ENCODE results near the gene EGFR.

DNA sequence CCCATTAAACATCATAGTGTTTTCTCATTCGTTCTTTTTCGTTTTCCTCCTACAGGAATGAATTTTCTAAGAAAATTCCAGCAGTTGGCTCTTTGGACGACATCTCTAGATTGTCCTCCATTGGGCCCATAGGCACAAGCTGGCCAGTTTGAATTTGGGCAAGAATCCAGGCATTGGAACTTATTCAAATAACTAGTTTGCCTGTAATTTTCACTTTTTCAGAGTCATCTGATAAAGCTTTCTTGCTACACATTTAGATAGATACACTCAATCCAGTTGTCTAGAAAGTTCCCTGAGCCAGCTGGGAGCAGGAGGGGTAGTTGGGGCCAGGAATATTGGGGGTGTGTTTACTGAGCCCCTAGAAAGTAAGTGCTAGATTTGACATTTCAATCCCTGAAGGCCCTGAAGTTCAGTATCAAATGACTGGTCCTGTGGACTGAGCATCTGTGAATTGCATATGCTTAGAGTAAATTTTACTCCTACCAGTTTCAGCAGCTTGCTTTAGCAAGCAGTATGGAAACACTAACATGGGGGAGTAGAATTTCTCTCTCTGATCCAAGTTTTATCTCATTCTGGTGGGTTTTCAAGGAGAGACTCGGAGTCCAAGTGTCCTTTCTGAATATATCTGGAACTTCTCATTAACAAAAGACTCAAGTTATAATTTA, 5.2 kb downstream of the EGFR start:
- TF ChIP-seq, protein P1, sequence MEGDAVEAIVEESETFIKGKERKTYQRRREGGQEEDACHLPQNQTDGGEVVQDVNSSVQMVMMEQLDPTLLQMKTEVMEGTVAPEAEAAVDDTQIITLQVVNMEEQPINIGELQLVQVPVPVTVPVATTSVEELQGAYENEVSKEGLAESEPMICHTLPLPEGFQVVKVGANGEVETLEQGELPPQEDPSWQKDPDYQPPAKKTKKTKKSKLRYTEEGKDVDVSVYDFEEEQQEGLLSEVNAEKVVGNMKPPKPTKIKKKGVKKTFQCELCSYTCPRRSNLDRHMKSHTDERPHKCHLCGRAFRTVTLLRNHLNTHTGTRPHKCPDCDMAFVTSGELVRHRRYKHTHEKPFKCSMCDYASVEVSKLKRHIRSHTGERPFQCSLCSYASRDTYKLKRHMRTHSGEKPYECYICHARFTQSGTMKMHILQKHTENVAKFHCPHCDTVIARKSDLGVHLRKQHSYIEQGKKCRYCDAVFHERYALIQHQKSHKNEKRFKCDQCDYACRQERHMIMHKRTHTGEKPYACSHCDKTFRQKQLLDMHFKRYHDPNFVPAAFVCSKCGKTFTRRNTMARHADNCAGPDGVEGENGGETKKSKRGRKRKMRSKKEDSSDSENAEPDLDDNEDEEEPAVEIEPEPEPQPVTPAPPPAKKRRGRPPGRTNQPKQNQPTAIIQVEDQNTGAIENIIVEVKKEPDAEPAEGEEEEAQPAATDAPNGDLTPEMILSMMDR (conservative IDR thresholded peaks at IDR 0.05), result no peak
- no peak for TF ChIP-seq ZFX (IDR thresholded peaks at IDR 0.05)

Data from C4-2B (cell line).